Erythroblast (primary cell): ENCODE results near the gene HNMT.

Experiments
- GATA1 ChIP-seq: IDR thresholded peaks from 2 replicates; pipeline ENCODE4 v1.6.1; 2011; ENCODE audit warnings: low read depth, mild to moderate bottlenecking, control low read depth, low read length, moderate library complexity
- POLR2A ChIP-seq: IDR thresholded peaks from 2 replicates; pipeline ENCODE4 v1.6.1; 2011; ENCODE audit warnings: mild to moderate bottlenecking, low read length

DNA sequence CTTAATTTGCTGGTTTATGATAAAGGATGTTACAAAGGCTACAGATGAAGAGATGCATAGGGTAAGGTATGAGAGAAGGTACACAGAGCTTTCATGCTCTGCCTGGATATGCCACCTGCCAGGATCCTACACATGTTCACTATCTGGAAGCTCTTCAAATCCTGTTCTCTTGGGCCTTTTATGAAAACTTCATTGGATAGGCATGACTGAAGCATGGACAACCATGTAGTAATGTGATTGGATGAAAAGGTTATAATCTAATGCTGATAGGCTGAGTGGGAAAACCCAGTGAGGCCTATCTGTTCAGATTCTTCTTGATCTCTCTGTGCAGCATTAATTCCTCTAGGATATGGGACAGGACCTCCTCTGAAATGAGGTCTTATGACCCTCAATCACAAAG, 26.8 kb downstream of the HNMT start:
- TF ChIP-seq POLR2A (no peak), GATA1 (no peak)
